ENCODE data around the gene DGCR6L.
"Not testable (repeated sequence)": the region's sequence is repeated elsewhere in the genome, so short reads cannot be mapped to it uniquely, and the experiment has no call there.

DGCR6L gene

DNA sequence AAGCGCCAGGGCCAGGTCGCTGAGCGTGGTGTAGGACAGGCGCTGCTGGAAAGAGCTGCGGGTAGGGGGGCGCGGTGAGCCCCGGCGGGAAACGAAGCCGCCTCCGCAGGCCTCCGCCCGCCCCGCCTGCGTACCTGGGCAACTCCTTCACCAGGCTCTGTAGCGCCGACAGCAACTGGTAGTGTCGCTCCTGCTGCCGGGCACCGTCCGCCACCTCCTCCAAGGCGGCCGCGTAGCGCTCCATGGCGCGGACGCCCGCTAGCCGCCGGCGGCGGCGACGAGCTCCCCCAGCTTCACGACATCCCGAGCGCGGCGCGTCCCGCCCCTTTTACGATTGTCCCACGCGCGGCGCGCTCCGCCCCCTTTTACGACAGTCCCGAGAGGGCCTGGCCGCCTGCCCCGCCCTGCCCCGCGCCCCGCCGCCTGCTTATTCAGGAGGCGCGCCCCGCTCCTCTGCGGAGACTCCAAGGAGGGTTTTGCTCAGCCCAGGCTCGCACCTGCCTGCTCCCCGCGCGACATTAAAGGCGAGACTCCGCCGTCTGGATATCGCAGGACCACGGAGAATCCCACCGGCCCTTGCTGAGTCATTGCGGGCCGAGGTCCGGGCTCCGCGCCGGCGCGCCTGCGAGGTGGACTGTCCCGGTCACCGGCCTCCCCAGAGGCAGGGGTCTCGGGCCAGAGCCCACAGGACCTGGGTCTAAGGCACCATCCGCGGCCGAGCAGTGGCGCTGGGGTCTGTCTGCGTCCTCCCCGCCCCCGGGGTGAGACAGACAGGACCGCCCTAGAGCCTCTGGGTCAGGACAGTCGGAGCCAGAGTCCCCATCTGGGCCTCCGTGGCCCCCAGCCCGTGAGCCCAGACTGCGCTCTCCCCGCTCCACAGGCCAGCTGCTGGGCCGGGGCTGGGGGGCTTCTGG, at the start of gene DGCR6L:
Gene DGCR6L, minus strand, starts transcription at position 316 of the 914 bp plus-strand sequence. Its CDS starts 72 bp downstream, at position 244.
- DNase-seq: no peak

- DNase-seq: not testable (repeated sequence)
These were observed 49.0 kb upstream of the DGCR6L start for GRCh38 chr22:20368875-20369274.

GRCh38 chr22:20366841-20367240, 47.0 kb upstream of the DGCR6L start:
- not testable (repeated sequence) for DNase-seq

- not testable (repeated sequence) for DNase-seq
These were observed 44.7 kb upstream of the DGCR6L start for GRCh38 chr22:20364335-20365260.

DNA sequence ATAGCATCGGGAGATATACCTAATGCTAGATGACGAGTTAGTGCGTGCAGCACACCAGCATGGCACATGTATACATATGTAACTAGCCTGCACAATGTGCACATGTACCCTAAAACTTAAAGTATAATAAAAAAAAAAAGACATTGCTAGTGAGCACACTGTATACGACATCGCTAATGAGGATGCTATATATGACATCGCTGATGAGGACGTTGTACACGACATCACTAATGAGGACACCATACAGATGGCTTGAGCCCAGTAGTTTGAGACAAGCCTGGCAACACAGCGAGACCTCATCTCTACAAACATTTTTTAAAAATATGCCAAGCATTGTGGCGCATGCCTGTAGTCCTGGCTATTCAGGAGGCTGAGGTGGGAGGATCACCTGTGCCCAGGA, 42.5 kb upstream of the DGCR6L start:
- not testable (repeated sequence) for DNase-seq

DNA sequence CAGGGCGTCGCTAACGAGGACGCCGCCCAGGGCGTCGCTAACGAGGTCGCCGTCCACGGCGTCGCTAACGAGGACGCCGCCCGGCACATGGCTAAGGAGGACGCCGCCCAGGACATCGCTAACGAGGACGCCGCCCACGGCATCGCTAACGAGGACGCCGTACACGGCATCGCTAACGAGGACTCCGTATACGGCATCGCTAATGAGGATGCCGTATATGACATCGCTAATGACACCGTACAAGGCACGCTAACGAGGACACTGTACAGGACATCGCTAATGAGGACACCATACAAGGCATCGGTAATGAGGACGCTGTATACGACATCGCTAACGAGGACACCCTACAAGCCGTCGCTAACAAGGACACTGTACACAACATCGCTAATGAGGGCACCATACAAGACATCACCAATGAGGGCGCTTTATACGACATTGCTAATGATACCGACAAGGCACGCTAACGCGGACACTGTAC, 41.9 kb upstream of the DGCR6L start:
- DNase-seq: not testable (repeated sequence)

- DNase-seq: not testable (repeated sequence)
These were observed 41.2 kb upstream of the DGCR6L start for GRCh38 chr22:20360866-20361751.

DNA sequence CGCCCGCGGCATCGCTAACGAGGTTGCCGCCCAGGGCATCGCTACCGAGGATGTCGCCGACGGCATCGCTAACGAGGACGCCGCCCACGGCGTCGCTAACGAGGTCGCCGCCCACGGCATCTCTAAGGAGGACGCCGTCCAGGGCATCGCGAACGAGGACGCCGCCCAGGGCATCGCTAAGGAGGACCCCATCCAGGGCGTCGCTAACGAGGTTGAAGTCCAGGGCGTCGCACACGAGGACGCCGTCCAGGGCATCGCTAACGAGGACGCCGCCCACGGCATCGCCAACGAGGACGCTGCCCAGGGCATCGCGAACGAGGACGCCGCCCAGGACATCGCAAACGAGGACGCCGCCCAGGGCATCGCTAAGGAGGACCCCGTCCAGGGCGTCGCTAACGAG, 40.4 kb upstream of the DGCR6L start:
- DNase-seq: not testable (repeated sequence)

- DNase-seq: not testable (repeated sequence)
These were observed 38.8 kb upstream of the DGCR6L start for GRCh38 chr22:20358503-20359239.

- not testable (repeated sequence) for DNase-seq
These were observed 38.1 kb upstream of the DGCR6L start for GRCh38 chr22:20357967-20358366.

DNA sequence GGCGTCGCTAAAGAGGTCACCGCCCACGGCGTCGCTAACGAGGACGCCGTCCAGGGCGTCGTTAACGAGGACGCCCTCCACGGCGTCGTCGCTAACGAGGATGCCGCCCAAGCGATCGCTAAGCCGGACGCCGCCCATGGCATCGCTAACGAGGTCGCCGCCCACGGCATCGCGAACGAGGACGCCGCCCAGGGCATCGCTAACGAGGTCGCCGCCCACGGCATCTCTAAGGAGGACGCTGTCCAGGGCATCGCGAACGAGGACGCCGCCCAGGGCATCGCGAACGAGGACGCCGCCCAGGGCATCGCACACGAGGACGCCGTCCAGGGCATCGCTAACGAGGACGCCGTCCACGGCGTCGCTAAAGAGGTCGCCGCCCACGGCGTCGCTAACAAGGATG, 37.0 kb upstream of the DGCR6L start:
- not testable (repeated sequence) for DNase-seq

DNA sequence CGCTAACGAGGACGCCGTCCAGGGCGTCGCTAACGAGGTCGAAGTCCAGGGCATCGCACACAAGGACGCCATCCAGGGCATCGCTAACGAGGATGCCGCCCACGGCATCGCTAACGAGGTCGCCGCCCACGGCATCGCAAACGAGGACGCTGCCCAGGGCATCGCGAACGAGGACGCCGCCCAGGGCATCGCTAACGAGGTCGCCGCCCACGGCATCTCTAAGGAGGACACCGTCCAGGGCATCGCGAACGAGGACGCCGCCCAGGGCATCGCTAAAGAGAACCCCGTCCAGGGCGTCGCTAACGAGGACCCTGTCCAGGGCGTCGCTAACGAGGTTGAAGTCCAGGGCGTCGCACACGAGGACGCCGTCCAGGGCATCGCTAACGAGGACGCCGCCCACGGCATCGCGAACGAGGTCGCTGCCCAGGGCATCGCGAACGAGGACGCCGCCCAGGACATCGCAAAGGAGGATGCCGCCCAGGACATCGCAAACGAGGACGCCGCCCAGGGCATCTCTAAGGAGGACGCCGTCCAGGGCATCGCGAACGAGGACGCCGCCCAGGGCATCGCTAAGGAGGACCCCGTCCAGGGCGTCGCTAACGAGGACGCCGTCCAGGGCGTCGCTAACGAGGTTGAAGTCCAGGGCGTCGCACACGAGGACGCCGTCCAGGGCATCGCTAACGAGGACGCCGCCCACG, 36.2 kb upstream of the DGCR6L start:
- DNase-seq: not testable (repeated sequence)

- no peak for DNase-seq
These were observed 34.5 kb upstream of the DGCR6L start for GRCh38 chr22:20354238-20354975.

- DNase-seq: not testable (repeated sequence)
These were observed 32.7 kb upstream of the DGCR6L start for GRCh38 chr22:20352536-20352935.

DNA sequence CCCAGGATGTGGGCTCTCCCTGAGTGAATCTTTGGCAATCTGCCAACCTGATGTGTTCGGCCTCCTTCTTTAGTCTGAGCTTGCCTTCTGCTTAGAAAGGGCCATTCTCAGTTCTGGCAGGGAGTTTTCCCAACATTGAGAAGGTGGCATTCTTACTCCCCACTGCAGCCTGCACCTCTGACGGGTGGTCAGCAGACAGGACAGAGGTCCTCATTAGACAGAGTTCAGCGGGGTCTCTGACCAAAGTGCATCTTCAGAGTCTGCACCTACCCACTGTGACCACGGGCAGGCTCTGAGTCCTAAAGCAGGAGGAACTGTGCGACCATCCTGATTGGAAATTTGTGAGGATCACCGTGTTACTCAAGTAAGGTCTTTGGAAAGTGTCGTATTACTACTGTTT, 26.7 kb upstream of the DGCR6L start:
- not testable (repeated sequence) for DNase-seq

DNA sequence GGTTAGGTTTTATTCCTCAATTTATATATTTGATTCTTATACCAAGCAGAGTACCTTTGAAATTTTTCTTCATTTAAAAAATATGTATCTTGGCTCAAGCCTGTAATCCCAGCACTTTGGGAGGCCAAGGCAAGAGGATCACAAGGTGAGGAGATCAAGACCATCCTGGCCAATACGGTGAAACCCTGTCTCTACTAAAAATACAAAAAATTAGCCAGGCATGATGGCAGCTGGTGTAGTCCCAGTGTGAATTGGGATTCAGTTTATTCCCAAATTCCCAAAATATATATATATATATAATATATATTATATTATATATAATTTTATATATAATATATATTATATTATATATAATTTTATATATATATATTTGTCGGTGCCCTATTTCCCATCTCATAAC, 18.4 kb upstream of the DGCR6L start:
- not testable (repeated sequence) for DNase-seq

GRCh38 chr22:20337807-20338206, 17.9 kb upstream of the DGCR6L start:
- DNase-seq: not testable (repeated sequence)

- DNase-seq: not testable (repeated sequence)
These were observed 16.7 kb upstream of the DGCR6L start for GRCh38 chr22:20336561-20336960.

- DNase-seq: not testable (repeated sequence)
These were observed 8.7 kb upstream of the DGCR6L start for GRCh38 chr22:20328569-20328930.

GRCh38 chr22:20325996-20326395, 6.1 kb upstream of the DGCR6L start:
- not testable (repeated sequence) for DNase-seq
